Esophagus (tissue), 2 donors: Measurements from ENCODE around the gene DCANP1. TPM values are rescaled to one million over a fixed set of nuclear protein-coding genes. Genes with fewer than 3 reads are reported as not detected.

ENCODE experiments used
- H3K27ac ChIP-seq, 2 donors: one replicate each; pipeline ENCODE4 v1.5.1; 2013; ENCODE audit warnings: low read depth in 2 of 2, mild to moderate bottlenecking in 2 of 2, inconsistent platforms in 1 of 2, low read length in 1 of 2, moderate library complexity in 1 of 2
- H3K27me3 ChIP-seq, 2 donors: one replicate each; pipeline ENCODE4 v1.6.1; 2013; ENCODE audit warnings: low read length in 2 of 2, control low read depth in 1 of 2, mild to moderate bottlenecking in 1 of 2; ENCODE audit not compliant: insufficient read depth in 2 of 2, control insufficient read depth in 1 of 2
- H3K36me3 ChIP-seq, 2 donors: one replicate each; pipeline ENCODE4 v1.6.1; 2013; ENCODE audit warnings: low read length in 1 of 2; ENCODE audit not compliant: control insufficient read depth in 2 of 2, insufficient read depth in 2 of 2
- H3K4me1 ChIP-seq, 2 donors: one replicate each; pipeline ENCODE4 v1.6.1; 2013; ENCODE audit warnings: low read length in 1 of 2; ENCODE audit not compliant: control insufficient read depth in 2 of 2, insufficient read depth in 2 of 2
- H3K4me3 ChIP-seq, 2 donors: one replicate each; pipeline ENCODE4 v1.5.1; 2013; ENCODE audit warnings: low read length in 2 of 2, mild to moderate bottlenecking in 2 of 2, low read depth in 1 of 2, moderate library complexity in 1 of 2
- H3K9me3 ChIP-seq, 2 donors: one replicate each; pipeline ENCODE4 v1.6.1; 2013; ENCODE audit warnings: mild to moderate bottlenecking in 2 of 2, low read depth in 1 of 2, low read length in 1 of 2, moderate library complexity in 1 of 2; ENCODE audit not compliant: control insufficient read depth in 2 of 2, insufficient read depth in 1 of 2
- WGBS, 2 donors: extraction: QIAGEN DNeasy Blood & Tissue Kit; methylation state at CpG; one replicate each; pipeline ENCODE4 v1.1.7; 2013; 5-methylcytosine and 5-hydroxymethylcytosine counted together
- polyA plus RNA-seq, 2 donors: library from polyadenylated mRNA; stranded (reverse); fragments of 200-250 nt; gene quantifications; one replicate each; pipeline ENCODE4 v1.2.3, GENCODE V29; 2013
- donor health status: healthy with polysubstance abuse.
- donor health status: Bipolar disorder and iron deficiency.

The DCANP1 gene
- polyA plus RNA-seq, 2 donors, result 0.04 to 0.20 TPM

- H3K4me1 ChIP-seq, result peaks cover 0 to 25% of the 10 kb centered on the region in 2 donors
- no peak overlapping the region for H3K27ac ChIP-seq
- 22 to 48% methylated on average over 53 of the region's 53 CpGs for WGBS, 2 donors
- no peaks in the 10 kb centered on the region for H3K9me3 ChIP-seq
- H3K4me3 ChIP-seq, result peak overlapping the region in 1 of 2 donors; percentile 17
- no peaks in the 10 kb centered on the region for H3K27me3 ChIP-seq
- H3K36me3 ChIP-seq, result no peaks in the 10 kb centered on the region
Measured at GRCh38 chr5:135489466-135490244, 42.5 kb upstream of the DCANP1 start.

DNA sequence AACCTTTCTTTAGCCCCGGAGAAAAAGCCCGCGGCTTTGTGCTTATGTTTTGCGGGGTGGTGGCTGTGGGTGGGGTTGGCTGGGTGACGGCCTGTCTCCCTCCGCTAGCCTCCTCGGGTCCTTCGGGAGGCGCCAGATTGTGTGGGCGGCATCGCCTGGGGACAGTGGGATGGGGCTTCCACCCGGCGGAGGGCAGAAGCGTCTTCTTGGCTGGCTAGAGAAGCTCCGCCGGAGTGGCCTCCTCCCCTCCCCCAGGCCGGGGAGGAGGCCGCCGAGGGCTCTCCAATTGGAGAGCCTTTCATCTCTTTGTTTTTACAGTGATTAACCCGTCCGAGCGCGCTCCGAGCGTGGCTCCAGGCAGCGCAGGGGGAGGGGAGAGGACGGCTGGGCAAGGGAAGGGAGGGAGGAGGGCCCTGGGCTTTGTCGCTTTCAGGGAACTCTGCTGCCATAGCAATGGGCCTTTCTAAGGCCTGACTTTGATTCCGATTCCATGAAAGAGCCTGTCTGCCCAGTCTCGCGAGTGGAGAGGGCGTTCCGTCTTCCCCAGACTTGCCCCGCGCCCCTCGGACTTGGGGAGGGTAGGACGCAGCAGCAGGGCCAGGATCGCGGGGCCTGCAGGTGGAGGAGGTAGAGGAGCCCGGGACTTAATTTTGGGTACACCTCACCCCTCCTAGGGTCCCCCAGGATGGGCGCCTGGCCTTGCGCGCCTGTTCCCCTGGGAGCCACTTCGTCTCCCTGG is 41.7 kb upstream of the DCANP1 start:
- no peak overlapping the region for H3K27ac ChIP-seq
- H3K36me3 ChIP-seq, result no peaks in the 10 kb centered on the region
- peak overlapping the region in 1 of 2 donors; percentile 41 for H3K4me3 ChIP-seq
- WGBS, 2 donors, result 3 to 7% methylated on average over 43 to 44 of the region's 44 CpGs
- H3K9me3 ChIP-seq, result no peaks in the 10 kb centered on the region
- H3K4me1 ChIP-seq, result peaks cover 0 to 19% of the 10 kb centered on the region in 2 donors
- no peaks in the 10 kb centered on the region for H3K27me3 ChIP-seq

DNA sequence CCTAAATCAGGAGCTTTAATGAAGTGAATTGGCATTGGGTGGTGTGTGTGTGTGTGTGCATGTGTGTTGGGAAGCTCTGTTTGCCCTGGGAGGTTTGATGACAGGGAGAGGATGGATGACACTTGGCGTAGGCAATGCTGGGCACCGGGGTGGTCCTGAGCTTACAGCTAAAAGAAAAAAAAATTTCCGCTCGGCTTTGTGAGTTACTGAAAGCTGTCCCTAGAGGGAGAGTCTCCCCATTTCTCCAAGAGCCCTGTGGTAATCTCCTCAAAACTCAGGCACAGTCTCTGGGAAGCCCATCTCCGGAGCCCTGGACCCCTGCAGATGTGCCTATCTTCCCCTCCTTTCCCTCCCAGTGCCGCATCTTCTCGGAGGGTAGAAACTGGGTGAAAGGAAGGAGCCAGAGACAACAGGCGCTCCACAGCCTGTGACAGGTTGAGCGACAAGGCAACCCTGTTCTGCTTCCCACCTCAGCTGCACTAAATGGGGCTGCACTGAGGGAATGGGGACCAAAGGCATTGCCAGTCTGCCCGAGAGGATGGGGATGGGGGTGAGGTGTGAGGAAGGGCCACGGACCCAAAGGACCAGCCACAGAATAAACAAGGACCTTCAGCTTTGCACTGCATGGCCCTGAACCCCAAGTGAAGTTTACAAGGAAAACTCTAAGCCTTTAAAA is 40.8 kb upstream of the DCANP1 start:
- H3K27ac ChIP-seq, result no peak overlapping the region
- H3K27me3 ChIP-seq, result no peaks in the 10 kb centered on the region
- no peaks in the 10 kb centered on the region for H3K36me3 ChIP-seq
- H3K4me3 ChIP-seq, result no peak overlapping the region
- peaks cover 0 to 13% of the 10 kb centered on the region in 2 donors for H3K4me1 ChIP-seq
- WGBS, 2 donors, result 49 to 58% methylated on average over 11 of the region's 11 CpGs
- H3K9me3 ChIP-seq, result no peaks in the 10 kb centered on the region

DNA sequence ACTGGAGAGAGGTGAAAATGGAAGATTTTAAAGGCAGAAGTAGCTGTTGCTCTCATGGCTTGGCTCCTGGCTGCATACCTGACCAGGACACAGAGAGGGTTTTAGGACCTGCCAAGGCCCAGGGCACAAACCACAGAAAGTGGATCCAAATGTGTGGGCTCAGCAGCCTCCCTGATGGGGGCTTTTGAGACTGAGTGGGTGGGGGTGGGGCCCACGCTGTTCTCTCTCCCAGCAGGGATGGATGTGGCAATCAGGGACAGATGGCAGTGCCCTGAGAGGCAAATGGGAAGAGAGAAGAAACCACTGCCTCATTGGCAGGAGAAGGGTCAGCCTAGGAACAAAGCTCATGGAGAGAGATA is 39.9 kb upstream of the DCANP1 start:
- 50 to 63% methylated on average over 1 of the region's 1 CpG for WGBS, 2 donors

GRCh38 chr5:135486131-135487036 is 39.2 kb upstream of the DCANP1 start:
- no peaks in the 10 kb centered on the region for H3K36me3 ChIP-seq
- H3K27me3 ChIP-seq, result no peaks in the 10 kb centered on the region
- WGBS, 2 donors, result 82 to 88% methylated on average over 13 of the region's 13 CpGs
- H3K9me3 ChIP-seq, result no peaks in the 10 kb centered on the region
- no peak overlapping the region for H3K4me3 ChIP-seq
- H3K27ac ChIP-seq, result no peak overlapping the region
- H3K4me1 ChIP-seq, result peaks cover 0 to 2% of the 10 kb centered on the region in 2 donors

More for the DNA sequence above, 39.9 kb upstream of the DCANP1 start:
- Histone ChIP-seq H3K27ac (no peak overlapping the region), H3K9me3 (no peaks in the 10 kb centered on the region), H3K4me3 (no peak overlapping the region), H3K4me1 (peaks cover 0 to 7% of the 10 kb centered on the region in 2 donors), H3K27me3 (no peaks in the 10 kb centered on the region), H3K36me3 (no peaks in the 10 kb centered on the region)

DNA sequence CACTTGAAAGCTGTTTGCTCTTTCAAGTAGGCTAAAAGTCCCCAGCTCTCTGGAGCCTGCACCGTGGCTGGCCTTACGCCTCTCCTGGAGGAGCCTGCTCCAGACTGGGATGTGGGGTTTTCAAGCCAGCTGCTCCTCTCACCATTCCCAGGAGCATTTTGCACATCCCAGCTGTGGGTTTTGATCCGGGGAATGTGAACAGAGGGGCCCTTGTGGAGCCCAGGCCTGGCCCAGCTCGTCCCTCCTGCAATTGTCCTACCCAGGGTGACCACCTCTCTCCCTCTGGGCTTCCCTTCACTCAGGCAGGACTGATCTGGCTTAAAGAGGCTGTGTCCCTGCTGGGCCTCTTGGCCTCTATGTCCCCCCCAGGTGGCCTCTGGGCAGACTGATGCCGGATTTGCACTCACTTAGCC is 37.5 kb upstream of the DCANP1 start:
- H3K27me3 ChIP-seq, result no peaks in the 10 kb centered on the region

DNA sequence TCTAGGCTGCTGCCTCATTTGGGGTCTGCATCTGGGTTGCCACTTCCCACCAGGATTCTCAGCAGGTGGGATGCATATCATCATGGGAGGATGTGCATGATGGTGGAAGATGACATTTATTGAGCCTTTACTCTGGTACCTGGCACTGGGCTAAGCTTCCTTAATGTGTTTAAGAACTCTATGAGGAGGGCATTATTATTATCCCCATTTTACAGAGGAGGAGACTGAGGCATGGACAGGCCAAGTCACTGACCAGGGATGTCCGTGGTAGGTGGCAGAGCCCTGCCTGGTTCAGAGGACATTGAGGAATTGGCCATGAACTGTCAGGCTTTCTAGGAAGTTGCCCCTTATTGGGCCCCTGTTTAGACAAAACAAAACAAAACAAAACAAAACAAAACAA is 36.1 kb upstream of the DCANP1 start:
- Histone ChIP-seq H3K27ac (no peak overlapping the region), H3K36me3 (no peaks in the 10 kb centered on the region), H3K9me3 (no peaks in the 10 kb centered on the region), H3K4me3 (no peak overlapping the region), H3K4me1 (peaks cover 0 to 2% of the 10 kb centered on the region in 2 donors), H3K27me3 (no peaks in the 10 kb centered on the region)
- WGBS, 2 donors, result 84 to 91% methylated on average over 1 of the region's 1 CpG

More for the DNA sequence above, 37.5 kb upstream of the DCANP1 start:
- Histone ChIP-seq H3K36me3 (no peaks in the 10 kb centered on the region), H3K27ac (no peak overlapping the region), H3K9me3 (no peaks in the 10 kb centered on the region), H3K4me1 (peaks cover 0 to 2% of the 10 kb centered on the region in 2 donors), H3K4me3 (no peak overlapping the region)
- WGBS, 2 donors, result 73 to 81% methylated on average over 5 of the region's 5 CpGs

DNA sequence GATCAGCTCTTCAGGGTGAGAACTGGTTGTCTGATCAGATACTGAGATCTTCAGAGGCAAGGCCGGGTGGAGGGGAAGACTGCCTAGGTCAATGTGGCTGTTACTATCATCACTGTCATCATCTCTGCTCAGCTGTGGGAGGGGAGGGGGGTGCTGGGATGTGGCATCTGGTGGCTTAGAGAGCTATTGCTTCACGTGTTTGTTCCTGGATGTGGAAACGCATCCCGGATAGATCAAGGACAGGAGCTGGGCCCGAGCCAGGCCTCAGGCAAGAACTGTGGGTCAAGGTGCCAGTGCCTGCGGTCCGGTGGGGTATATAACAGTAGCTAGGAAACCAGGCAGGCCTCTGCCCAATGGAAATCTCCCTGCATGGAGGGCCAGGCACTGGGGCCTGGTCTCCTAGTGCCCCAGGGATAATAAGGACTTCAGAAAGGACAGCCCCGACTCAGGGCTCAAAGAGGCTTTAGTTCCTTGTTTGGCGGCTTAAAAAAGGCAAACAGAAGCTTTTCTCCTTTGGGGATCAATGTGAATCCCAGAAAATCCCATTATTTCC is 35.3 kb upstream of the DCANP1 start:
- no peaks in the 10 kb centered on the region for H3K27me3 ChIP-seq
- no peak overlapping the region for H3K4me3 ChIP-seq
- H3K9me3 ChIP-seq, result no peaks in the 10 kb centered on the region
- no peaks in the 10 kb centered on the region for H3K36me3 ChIP-seq
- 63 to 73% methylated on average over 9 of the region's 9 CpGs for WGBS, 2 donors
- H3K4me1 ChIP-seq, result no peaks in the 10 kb centered on the region
- H3K27ac ChIP-seq, result no peak overlapping the region
